GM12878 (cell line): ENCODE measurements around the gene YAF2. TPM values are rescaled to one million over a fixed set of nuclear protein-coding genes. Genes with fewer than 3 reads are reported as not detected.

Source experiments
- ATAC-seq: fragments of 200-7000 bp; cut with Tn5 transposase; 3 replicates; pipeline ENCODE4 v1.9.1; 2020; ENCODE audit warnings: mild to moderate bottlenecking, moderate library complexity
- BruUV-seq: library from RNA; stranded (reverse); fragments of 400-500 nt; replicated peaks from 2 replicates; lab custom pipeline; 2021; lab: Mats Ljungman, UMichigan
- CTCF ChIA-PET: fragments of 300-600 bp; sonication (Branson Sonifier 250); formaldehyde crosslinking; extraction: SDS; loops from one replicate; lab custom pipeline; 2021; ENCODE audit warnings: inconsistent platforms; lab: Yijun Ruan, JAX
- POLR2A ChIA-PET: fragments of 350-600 bp; formaldehyde crosslinking; extraction: SDS; loops from one replicate; lab custom pipeline; 2021; ENCODE audit warnings: inconsistent platforms; lab: Charles Lee
- RAD21 ChIA-PET: fragments of 300-600 bp; sonication (Branson Sonifier 250); formaldehyde crosslinking; loops from one replicate; lab custom pipeline; 2023; ENCODE audit warnings: antibody characterized with exemption; ENCODE audit not compliant: unreplicated experiment; lab: Charles Lee
- SMC1A ChIA-PET: fragments of 300-600 bp; sonication (Branson Sonifier 250); formaldehyde crosslinking; loops from one replicate; lab custom pipeline; 2023; ENCODE audit not compliant: unreplicated experiment, uncharacterized antibody; lab: Charles Lee
- DNase-seq: peaks from one replicate; pipeline ENCODE4 v3.0.0-alpha.2; 2011; ENCODE audit warnings: low read depth, low spot score
- FAIRE-seq: peaks from 3 replicates; lab custom pipeline; 2011; peaks lifted over from hg19 to GRCh38; lab: Jason Lieb, UNC
- H2AFZ ChIP-seq: 2 replicates; pipeline ENCODE4 v1.6.0; 2011; ENCODE audit warnings: low read depth, low read length, control low read depth; ENCODE audit not compliant: control insufficient read depth
- H3K27ac ChIP-seq: 2 replicates; pipeline ENCODE4 v1.5.1; 2011; ENCODE audit warnings: control low read depth; ENCODE audit not compliant: control insufficient read depth, insufficient read depth
- H3K27me3 ChIP-seq, 2 experiments: replicated peaks in 1 of 2; 2 replicates each; pipeline versions ENCODE4 v1.6.0 to v1.6.1; 2011; ENCODE audit warnings: low read length in 1 of 2; ENCODE audit not compliant: control insufficient read depth in 2 of 2, insufficient read depth in 2 of 2
- H3K36me3 ChIP-seq, 2 experiments: 2 replicates each; pipeline ENCODE4 v1.5.1; 2011; ENCODE audit warnings: low read length in 1 of 2; ENCODE audit not compliant: control insufficient read depth in 2 of 2, insufficient read depth in 2 of 2
- H3K4me1 ChIP-seq: 2 replicates; pipeline ENCODE4 v1.6.1; 2011; ENCODE audit warnings: mild to moderate bottlenecking, low read length, moderate library complexity, mixed read lengths; ENCODE audit not compliant: control insufficient read depth, insufficient read depth
- H3K4me2 ChIP-seq: 2 replicates; pipeline ENCODE4 v1.6.0; 2011; ENCODE audit warnings: control low read depth; ENCODE audit not compliant: control insufficient read depth, insufficient read depth
- H3K4me3 ChIP-seq: fragments of 200-600 bp; sonication (generic); 2 replicates; pipeline ENCODE4 v1.5.1; 2016
- H3K79me2 ChIP-seq: 2 replicates; pipeline ENCODE4 v1.6.0; 2011; ENCODE audit warnings: low read length; ENCODE audit not compliant: control insufficient read depth, insufficient read depth
- H3K9ac ChIP-seq: 2 replicates; pipeline ENCODE4 v1.8.0; 2011; ENCODE audit warnings: low read length, control low read depth, mixed read lengths; ENCODE audit not compliant: control insufficient read depth, insufficient read depth
- H3K9me3 ChIP-seq: replicated peaks from 3 replicates; pipeline ENCODE4 v1.5.1; 2011; ENCODE audit warnings: mild to moderate bottlenecking, low read length; ENCODE audit not compliant: control insufficient read depth, insufficient read depth
- H4K20me1 ChIP-seq: 2 replicates; pipeline ENCODE4 v1.6.0; 2011; ENCODE audit not compliant: control insufficient read depth, insufficient read depth
- BMI1 ChIP-seq: fragments of 450-650 bp; IDR thresholded peaks from 2 replicates; pipeline ENCODE4 v1.6.1; 2016; ENCODE audit warnings: mild to moderate bottlenecking, moderate library complexity, borderline replicate concordance
- BRCA1 ChIP-seq: IDR thresholded peaks from 2 replicates; pipeline ENCODE4 v1.6.1; 2011; ENCODE audit warnings: low read depth, low read length, improper control_type of control experiment
- EP300 ChIP-seq, 2 experiments: fragments of 150-350 bp in 1 of 2; IDR thresholded peaks; 2 replicates each; pipeline ENCODE4 v1.6.1; 2011 to 2012; ENCODE audit warnings: low read depth in 2 of 2, low read length in 2 of 2, borderline replicate concordance in 1 of 2, improper control_type of control experiment in 1 of 2, inconsistent platforms in 1 of 2; ENCODE audit not compliant: control insufficient read depth in 1 of 2
- IRF4 ChIP-seq: IDR thresholded peaks from 2 replicates; pipeline ENCODE4 v1.6.1; 2011; ENCODE audit warnings: low read depth, low read length
- SMC3 ChIP-seq: IDR thresholded peaks from 2 replicates; pipeline ENCODE4 v1.6.1; 2011; ENCODE audit warnings: low read length, improper control_type of control experiment, borderline replicate concordance
- WGBS: methylation state at CpG from one replicate; pipeline ENCODE4 v1.1.6; 2016; ENCODE audit warnings: low lambda C conversion rate; ENCODE audit not compliant: insufficient replicate concordance, insufficient coverage; ENCODE audit errors: missing lambda C conversion rate; 5-methylcytosine and 5-hydroxymethylcytosine counted together
- in situ Hi-C: fragments of 300-500 bp; cut with MboI; formaldehyde crosslinking; loops from 9 replicates; pipeline ENCODE4 v1.14.3; 2018; ENCODE audit warnings: mixed read lengths
- intact Hi-C: fragments of 100-400 bp; cut with micrococcal nuclease; formaldehyde crosslinking; loops from one replicate; pipeline ENCODE4 v1.14.2; 2022; ENCODE audit not compliant: unreplicated experiment
- polyA plus RNA-seq, 11 experiments: library from polyadenylated mRNA; depleted of rRNA in 4 of 11; unstranded in 6 of 11; stranded (reverse) in 5 of 11; fragments of >200 nt; fragmentation: Nextera tagmentation in 4 of 11; fragmentation: Illumina TruSeq in 1 of 11; extraction: Ambion mirVana in 4 of 11; extraction: Trizol in 1 of 11; gene quantifications; 1 replicate in 1 of 11; 2 replicates in 10 of 11; pipeline versions ENCODE4 v1.2.1 to v1.2.3, GENCODE V29; 2011 to 2016; ENCODE audit warnings: inconsistent platforms in 2 of 11, missing spikeins in 2 of 11, low read depth in 1 of 11
- total RNA-seq, 4 experiments: library from RNA; depleted of rRNA in 3 of 4; stranded (reverse); fragments of >200 nt in 3 of 4; fragmentation: Illumina TruSeq in 1 of 4; extraction: Trizol in 1 of 4; gene quantifications; 2 replicates each; pipeline versions ENCODE4 v1.2.1 to v1.2.3, GENCODE V29; 2013 to 2021

The YAF2 gene
- total and polyA plus RNA-seq, 10 of the 15 experiments (the other 5 are each of a cell fraction or from before 2014, with no cell fraction given) = 18.8 to 36.6 (median 23.0) TPM

DNA sequence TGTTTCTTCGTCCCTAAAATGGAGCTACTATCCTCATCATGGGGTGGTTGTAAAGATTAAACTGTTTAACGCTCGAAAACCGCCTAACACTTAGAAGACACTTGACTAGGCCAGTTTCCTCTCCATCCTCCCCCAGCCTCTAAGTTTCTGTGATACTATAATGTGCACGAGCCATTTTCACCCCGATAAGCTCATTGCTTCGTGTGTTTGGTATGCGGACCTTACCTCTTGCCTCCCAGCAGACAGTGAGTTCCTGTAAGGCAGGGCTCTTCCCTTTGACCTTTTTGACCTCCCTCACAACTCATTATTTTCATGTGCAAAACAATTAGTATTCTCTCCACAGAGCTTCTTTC is 92.9 kb downstream of the YAF2 start:
- no peak for TF ChIP-seq BRCA1
- TF ChIP-seq BMI1 = 0 out of 2 replicates have a peak, but pooled peaks have one; percentile 22
- no peak for TF ChIP-seq EP300 (IDR thresholded peaks at IDR 0.05; ENCODE audit: borderline replicate concordance in 1 of 2, control insufficient read depth in 1 of 2, low read depth in 2 of 2, low read length in 2 of 2)
- TF ChIP-seq IRF4 = no peak
- TF ChIP-seq SMC3 = no peak
- TF ChIP-seq, all 136 proteins: peak for 1
- BruUV-seq = no TSS peak
- RAD21 ChIA-PET = interaction anchor here (0.7 to 1.0 kb wide), 7 partner anchors 10 to 187 kb away, joined by 3 to 6 read pairs (median 3); no protein-coding TSS in a partner anchor
- peak; percentile 2 for ATAC-seq
- SMC1A ChIA-PET = interaction anchor here (0.8 to 1.5 kb wide), 13 partner anchors 9 to 227 kb away, joined by 3 to 7 read pairs (median 4); partner anchors contain the start of genes PPHLN1 and ZCRB1
- Histone ChIP-seq H4K20me1 (no peaks in the 10 kb centered on the region), H3K9me3 (no peaks in the 10 kb centered on the region), H2AFZ (peak overlapping the region; percentile 94), H3K27ac (peak overlapping the region; percentile 52), H3K9ac (peak overlapping the region; percentile 55; the same call in 1 of the 2 replicates), H3K4me3 (peak overlapping the region; percentile 82), H3K4me1 (peaks cover 5% of the 10 kb centered on the region; the same call in 1 of the 2 replicates), H3K36me3 (no peaks in the 10 kb centered on the region), H3K79me2 (peaks cover 38% of the 10 kb centered on the region), H3K27me3 (no peaks in the 10 kb centered on the region), H3K4me2 (peak overlapping the region; percentile 98)
- in situ Hi-C loops (no loop called here), intact Hi-C loops (loop anchor here (10.0 kb wide), 1 partner anchor 320 kb away; no protein-coding TSS in a partner anchor)
- CTCF ChIA-PET = interaction anchor here (0.8 to 1.3 kb wide), 7 partner anchors 10 to 227 kb away, joined by 3 to 6 read pairs (median 3); no protein-coding TSS in a partner anchor
- no peak for FAIRE-seq
- no peak for DNase-seq
- WGBS = 28% methylated on average over 8 of the region's 8 CpGs
- POLR2A ChIA-PET = interaction anchor here (0.7 to 1.4 kb wide), 7 partner anchors 16 to 181 kb away, joined by 3 to 8 read pairs (median 3); partner anchors contain the start of genes PPHLN1 and ZCRB1
